Activated naive CD4-positive, alpha-beta T cell treated with anti-CD3 and anti-CD28 coated beads for 36 hours (primary cell): Measurements from ENCODE around the gene OR11G2. TPM values are rescaled to one million over a fixed set of nuclear protein-coding genes. Genes with fewer than 3 reads are reported as not detected.
"Not testable (repeated sequence)": the region's sequence is repeated elsewhere in the genome, so short reads cannot be mapped to it uniquely, and the experiment has no call there.

ENCODE experiments used
- CTCF ChIA-PET: fragments of 350-600 bp; sonication (Branson Sonifier 250); formaldehyde crosslinking; loops from one replicate; lab custom pipeline; 2021; ENCODE audit warnings: antibody characterized with exemption; lab: Charles Lee
- DNase-seq: peaks from one replicate; pipeline ENCODE4 v3.0.0-alpha.2; 2020
- H3K27ac Mint-ChIP-seq: one replicate; pipeline ENCODE4 v1.8.0; 2021; ENCODE audit warnings: mild to moderate bottlenecking, mixed read lengths
- H3K27me3 Mint-ChIP-seq: one replicate; pipeline ENCODE4 v1.8.0; 2021; ENCODE audit warnings: low read depth, mixed read lengths
- H3K36me3 Mint-ChIP-seq: one replicate; pipeline ENCODE4 v1.8.0; 2021; ENCODE audit warnings: low read depth, mixed read lengths
- H3K4me1 Mint-ChIP-seq: one replicate; pipeline ENCODE4 v1.8.0; 2021; ENCODE audit warnings: low read depth, mixed read lengths
- H3K4me3 Mint-ChIP-seq: one replicate; pipeline ENCODE4 v1.8.0; 2021; ENCODE audit warnings: mild to moderate bottlenecking, moderate library complexity, mixed read lengths
- H3K9me3 Mint-ChIP-seq: one replicate; pipeline ENCODE4 v1.8.0; 2021; ENCODE audit warnings: mixed read lengths
- intact Hi-C: fragments of 100-400 bp; cut with micrococcal nuclease; formaldehyde crosslinking; loops from one replicate; pipeline ENCODE4 v1.15.1; 2023
- total RNA-seq, 2 experiments: library from RNA; stranded (reverse); gene quantifications; one replicate each; pipeline ENCODE4 v1.2.3, GENCODE V29; 2021

OR11G2 gene
- total RNA-seq, 2 experiments from 2014 or later: not detected

DNA sequence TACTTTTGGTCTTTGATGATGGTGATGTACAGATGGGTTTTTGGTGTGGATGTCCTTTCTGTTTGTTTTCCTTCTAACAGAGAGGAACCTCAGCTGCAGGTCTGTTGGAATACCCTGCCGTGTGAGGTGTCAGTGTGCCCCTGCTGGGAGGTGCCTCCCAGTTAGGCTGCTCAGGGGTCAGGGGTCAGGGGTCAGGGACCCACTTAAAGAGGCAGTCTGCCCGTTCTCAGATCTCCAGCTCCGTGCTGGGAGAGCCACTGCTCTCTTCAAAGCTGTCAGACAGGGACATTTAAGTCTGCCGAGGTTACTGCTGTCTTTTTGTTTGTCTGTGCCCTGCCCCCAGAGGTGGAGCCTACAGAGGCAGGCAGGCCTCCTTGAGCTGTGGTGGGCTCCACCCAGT is 44.7 kb downstream of the OR11G2 start:
- H3K4me3 Mint-ChIP-seq, DNase-seq, H3K9me3 Mint-ChIP-seq, H3K4me1 Mint-ChIP-seq, H3K36me3 Mint-ChIP-seq, intact Hi-C loops, H3K27me3 Mint-ChIP-seq, CTCF ChIA-PET, H3K27ac Mint-ChIP-seq: not testable (repeated sequence)

DNA sequence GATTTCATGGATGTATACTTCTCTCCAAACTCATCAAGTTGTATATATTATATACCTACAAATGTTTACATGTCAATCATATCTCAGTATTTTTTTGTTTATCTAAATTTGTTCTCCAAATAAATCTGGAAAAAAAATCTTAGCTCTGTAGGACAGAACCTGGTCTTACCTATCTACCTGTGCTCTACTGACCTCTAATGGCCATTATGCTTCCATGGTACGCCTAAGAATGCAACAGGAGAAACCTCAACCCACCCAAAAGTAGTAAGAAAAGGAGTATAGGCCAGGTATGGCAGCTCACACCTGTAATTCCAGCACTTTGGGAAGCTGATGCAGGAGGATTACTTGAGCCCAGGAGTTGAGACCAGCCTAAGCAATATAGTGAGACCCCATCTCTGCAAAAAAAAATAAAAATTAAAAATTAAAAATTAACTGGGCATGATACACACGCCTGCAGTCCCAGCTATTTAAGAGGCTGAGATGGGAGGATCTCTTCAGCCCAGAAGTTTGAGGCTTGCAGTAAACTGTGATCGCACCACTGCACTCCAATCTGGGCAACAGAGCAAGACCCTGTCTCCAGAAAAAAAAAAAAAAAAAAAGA is 57.0 kb downstream of the OR11G2 start:
- no peaks in the 10 kb centered on the region for H3K4me1 Mint-ChIP-seq
- intact Hi-C loops: no loop called here
- no peak overlapping the region for H3K4me3 Mint-ChIP-seq
- CTCF ChIA-PET: interaction anchor here (0.6 kb wide), 1 partner anchor 1266 kb away, joined by 4 read pairs; no protein-coding TSS in a partner anchor
- no peak overlapping the region for H3K27ac Mint-ChIP-seq
- no peaks in the 10 kb centered on the region for H3K27me3 Mint-ChIP-seq
- peaks cover 6% of the 10 kb centered on the region for H3K9me3 Mint-ChIP-seq
- no peaks in the 10 kb centered on the region for H3K36me3 Mint-ChIP-seq
- DNase-seq: no peak

Other genes starting within 250 kb of the OR11G2 start
- gene OR4K15, start 215.3 kb upstream of the OR11G2 start, total RNA-seq: not detected
- gene OR4Q2, start 188.7 kb upstream of the OR11G2 start, total RNA-seq: not detected
- not detected for gene OR4K14, start 171.6 kb upstream of the OR11G2 start, total RNA-seq
- gene OR4K13, start 154.9 kb upstream of the OR11G2 start, total RNA-seq: not detected
- gene OR4L1, start 130.9 kb upstream of the OR11G2 start, total RNA-seq: not detected
- not detected for gene OR4K17, start 80.2 kb upstream of the OR11G2 start, total RNA-seq
- not detected for gene OR4N5, start 52.1 kb upstream of the OR11G2 start, total RNA-seq
- gene OR11H6, start 32.8 kb downstream of the OR11G2 start, total RNA-seq: not detected
- gene OR11H7, start 38.1 kb downstream of the OR11G2 start, total RNA-seq: not detected
- not detected for gene OR11H4, start 48.4 kb downstream of the OR11G2 start, total RNA-seq
- 10 to 100 TPM; 15.2 to 18.5 TPM for gene TTC5, start 115.1 kb downstream of the OR11G2 start, total RNA-seq
- 10 to 100 TPM; 93.4 to 98.6 TPM for gene CCNB1IP1, start 142.4 kb downstream of the OR11G2 start, total RNA-seq
- gene PARP2, start 152.7 kb downstream of the OR11G2 start, total RNA-seq: 10 to 100 TPM; 62.5 to 63.5 TPM
- 10 to 100 TPM; 34.3 to 37.0 TPM for gene TEP1, start 222.6 kb downstream of the OR11G2 start, total RNA-seq
- gene KLHL33, start 245.3 kb downstream of the OR11G2 start, total RNA-seq: under 1 TPM; 0.07 to 0.10 TPM